AG10803 (cell line): ENCODE results near the gene LIM2.

Experiments
- DNase-seq: peaks from one replicate; pipeline ENCODE4 v3.0.0; 2010; ENCODE audit warnings: low read depth
- H3K4me3 ChIP-seq: 2 replicates; pipeline ENCODE4 v1.5.1; 2011; ENCODE audit warnings: mild to moderate bottlenecking, low read length, control low read depth
- TF ChIP-seq, protein P1 (sequence below): conservative IDR thresholded peaks from 2 replicates; pipeline ENCODE4 v1.5.1; 2011; ENCODE audit warnings: mild to moderate bottlenecking, low read length, control low read depth, inconsistent platforms

Gene LIM2

DNA sequence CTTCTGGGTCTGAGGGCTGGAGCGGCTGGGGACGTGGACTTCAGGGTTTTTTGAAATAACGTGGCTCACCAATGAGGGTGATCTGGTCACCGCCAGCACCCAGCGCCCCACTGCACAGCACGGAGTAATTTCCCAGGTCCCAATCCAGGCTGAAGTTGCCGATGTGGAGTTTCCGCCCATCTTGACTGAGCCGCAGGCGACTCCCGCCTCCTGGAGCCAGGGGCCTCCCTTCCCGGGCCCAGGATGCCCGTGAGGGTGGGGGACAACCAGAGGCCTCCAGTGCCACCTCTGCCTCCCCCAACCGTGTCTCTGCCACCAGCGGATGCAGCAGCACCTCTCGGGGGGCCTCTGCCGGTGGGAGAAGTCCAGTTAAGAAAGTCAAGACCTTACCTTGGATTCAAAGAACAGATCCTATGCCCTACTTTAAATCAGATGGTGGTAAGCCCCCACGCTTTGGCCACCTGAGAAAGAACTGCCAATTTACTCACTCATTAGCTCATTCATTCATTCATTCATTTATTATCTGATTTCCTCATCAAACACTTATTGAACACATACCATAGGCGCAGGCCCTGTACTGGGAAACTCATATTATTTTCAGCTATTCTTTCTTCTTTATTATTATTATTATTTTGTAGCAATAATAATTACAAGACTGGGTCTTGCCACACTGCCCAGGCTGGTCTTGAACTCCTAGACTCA, 49.8 kb downstream of the LIM2 start:
- H3K4me3 ChIP-seq, result no peak overlapping the region; the same call in 1 of the 2 replicates
- no peak for DNase-seq
- TF ChIP-seq, protein P1, sequence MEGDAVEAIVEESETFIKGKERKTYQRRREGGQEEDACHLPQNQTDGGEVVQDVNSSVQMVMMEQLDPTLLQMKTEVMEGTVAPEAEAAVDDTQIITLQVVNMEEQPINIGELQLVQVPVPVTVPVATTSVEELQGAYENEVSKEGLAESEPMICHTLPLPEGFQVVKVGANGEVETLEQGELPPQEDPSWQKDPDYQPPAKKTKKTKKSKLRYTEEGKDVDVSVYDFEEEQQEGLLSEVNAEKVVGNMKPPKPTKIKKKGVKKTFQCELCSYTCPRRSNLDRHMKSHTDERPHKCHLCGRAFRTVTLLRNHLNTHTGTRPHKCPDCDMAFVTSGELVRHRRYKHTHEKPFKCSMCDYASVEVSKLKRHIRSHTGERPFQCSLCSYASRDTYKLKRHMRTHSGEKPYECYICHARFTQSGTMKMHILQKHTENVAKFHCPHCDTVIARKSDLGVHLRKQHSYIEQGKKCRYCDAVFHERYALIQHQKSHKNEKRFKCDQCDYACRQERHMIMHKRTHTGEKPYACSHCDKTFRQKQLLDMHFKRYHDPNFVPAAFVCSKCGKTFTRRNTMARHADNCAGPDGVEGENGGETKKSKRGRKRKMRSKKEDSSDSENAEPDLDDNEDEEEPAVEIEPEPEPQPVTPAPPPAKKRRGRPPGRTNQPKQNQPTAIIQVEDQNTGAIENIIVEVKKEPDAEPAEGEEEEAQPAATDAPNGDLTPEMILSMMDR, result no peak

DNA sequence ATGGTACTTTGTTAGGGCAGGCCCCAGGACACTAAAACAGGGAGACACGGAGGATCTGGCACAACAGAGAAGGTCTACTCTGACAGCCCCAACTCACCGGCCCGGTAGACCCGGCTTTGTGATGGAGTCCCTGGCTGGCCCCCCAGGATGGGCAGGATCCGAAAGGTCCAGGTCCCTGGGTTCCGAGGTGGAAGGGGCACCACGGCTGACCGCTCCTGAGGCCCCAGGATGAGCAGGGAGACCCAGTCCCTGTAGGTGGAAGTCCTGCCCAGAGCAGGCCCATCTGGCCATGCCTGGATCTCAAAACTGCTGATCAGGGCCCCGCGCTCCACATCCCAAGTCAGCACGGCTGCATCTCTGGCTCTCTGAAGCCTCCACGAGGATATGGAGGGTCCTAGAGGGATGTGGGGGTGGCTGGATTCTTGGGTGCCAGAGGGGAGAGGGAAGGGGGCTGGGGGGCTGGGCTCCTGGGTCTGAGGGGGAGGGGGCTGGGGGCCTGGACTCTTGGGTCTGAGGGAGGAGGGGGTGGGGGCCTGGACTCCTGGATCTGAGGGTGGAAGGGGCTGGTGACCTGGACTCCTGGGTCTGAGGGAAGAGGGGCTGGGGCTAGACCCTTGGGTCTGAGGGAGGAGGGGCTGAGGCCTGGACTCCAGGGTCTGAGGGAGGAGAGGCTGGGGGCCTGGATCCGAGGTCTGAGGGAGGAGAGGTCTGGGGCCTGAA, 50.5 kb downstream of the LIM2 start:
- no peak overlapping the region for H3K4me3 ChIP-seq
- TF ChIP-seq, protein P1, result no peak
- no peak for DNase-seq

DNA sequence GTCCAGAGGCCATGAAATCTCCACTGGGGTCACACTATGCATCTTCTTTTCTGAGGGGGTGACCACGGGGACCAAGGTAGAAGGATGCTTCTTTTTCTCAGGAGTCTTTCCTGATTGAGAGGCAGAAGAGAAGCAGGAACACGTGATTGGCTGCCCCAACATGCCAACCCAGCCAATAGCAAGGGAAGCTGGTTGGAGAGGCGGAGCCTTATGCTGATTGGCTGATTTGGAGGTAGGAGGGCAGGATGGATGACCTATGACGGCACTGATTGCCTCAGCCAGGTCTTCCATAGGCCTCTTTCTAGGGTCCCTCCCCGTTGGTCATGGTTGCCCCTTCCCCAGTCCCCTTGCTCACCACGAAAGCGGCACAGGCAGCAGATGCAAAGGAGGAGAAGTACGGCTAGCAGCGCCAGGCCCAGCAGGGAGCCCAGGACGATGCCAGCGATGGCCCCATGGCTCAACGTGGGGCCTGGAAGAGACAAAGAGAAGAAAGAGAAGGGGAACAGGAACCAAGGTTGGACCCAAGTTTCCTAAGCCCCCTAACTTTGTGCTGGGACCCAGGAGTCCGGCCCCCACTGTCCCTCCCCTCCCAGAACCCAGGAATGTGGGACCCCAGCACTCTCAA, 53.8 kb downstream of the LIM2 start:
- TF ChIP-seq, protein P1, result no peak
- H3K4me3 ChIP-seq, result no peak overlapping the region
- no peak for DNase-seq

DNA sequence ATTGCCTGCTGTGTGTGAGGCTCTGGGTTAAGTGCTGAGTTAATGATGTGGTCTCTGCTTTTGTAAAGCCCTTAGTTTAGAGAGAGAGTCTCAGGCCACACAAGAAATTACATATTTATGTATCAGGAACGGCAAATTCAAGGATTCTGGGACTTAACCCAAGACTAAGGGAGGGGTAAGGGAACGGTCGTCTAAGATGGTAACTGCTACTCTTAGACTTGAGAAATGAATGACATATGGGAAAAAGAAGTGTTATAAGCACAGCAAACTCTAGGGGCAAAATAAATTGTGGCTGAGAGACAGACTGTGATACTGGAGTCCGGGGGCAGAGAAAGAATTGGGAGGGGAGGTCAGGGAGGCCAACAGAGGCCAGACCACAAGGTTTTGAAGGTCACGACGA, 56.1 kb downstream of the LIM2 start:
- TF ChIP-seq, protein P1, result no peak
- DNase-seq, result no peak

DNA sequence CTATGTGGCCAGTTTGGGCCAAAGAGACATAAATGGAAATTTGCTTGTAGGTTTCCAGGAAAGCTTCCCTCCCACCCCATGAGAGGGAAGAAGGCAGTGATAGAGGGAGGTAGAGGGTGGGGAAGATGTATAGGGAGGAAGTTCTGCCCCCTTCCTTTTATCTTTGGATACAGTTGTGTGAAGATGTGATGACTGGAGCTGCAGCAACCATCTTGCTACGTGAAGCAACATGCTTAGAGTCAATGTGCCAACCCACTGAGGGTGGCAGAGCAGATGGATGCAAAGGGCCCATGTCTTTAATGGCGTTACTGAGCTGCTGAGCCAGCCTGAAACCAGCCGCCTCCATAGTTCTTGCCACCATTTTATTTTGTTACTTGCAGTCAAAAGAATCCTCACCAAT, 56.6 kb downstream of the LIM2 start:
- TF ChIP-seq, protein P1, result no peak
- H3K4me3 ChIP-seq, result no peak overlapping the region
- DNase-seq, result no peak

More for the DNA sequence above, 56.1 kb downstream of the LIM2 start:
- H3K4me3 ChIP-seq, result no peak overlapping the region

DNA sequence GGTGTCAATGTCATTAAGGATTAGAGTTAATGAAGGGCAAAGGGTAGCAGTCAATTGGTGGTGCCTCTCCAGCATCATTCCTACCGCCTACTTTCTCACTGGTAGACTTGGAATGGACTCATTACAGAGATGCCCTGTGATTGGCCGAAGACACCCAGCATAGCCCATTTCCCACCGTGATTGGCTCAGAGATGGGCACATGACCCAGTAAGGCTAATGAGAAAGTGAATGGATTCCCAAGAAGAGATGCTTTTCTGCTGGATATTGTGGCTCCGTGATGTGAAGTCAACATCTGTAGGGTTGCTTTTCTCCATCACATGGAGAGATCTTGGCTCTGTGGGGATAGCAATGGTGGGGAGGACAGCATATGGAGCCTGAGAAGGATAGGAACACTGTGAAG, 57.4 kb downstream of the LIM2 start:
- no peak overlapping the region for H3K4me3 ChIP-seq
- DNase-seq, result no peak
- TF ChIP-seq, protein P1, result no peak
